GM21381 (cell line): Measurements from ENCODE around the gene ZNF556.
"Not testable (repeated sequence)": the region's sequence is repeated elsewhere in the genome, so short reads cannot be mapped to it uniquely, and the experiment has no call there.

ENCODE experiments used
- ATAC-seq: cut with Tn5 transposase; IDR thresholded peaks from one replicate; pipeline ENCODE4 v1.9.1; 2021; ENCODE audit warnings: mild to moderate bottlenecking, moderate library complexity; ENCODE audit not compliant: unreplicated experiment

Gene ZNF556

GRCh38 chr19:2853015-2853606, 14.0 kb upstream of the ZNF556 start:
- no peak for ATAC-seq

GRCh38 chr19:2854849-2855248, 12.3 kb upstream of the ZNF556 start:
- ATAC-seq: no peak

GRCh38 chr19:2856457-2857050, 10.6 kb upstream of the ZNF556 start:
- ATAC-seq: no peak

- no peak for ATAC-seq
Observed at GRCh38 chr19:2858864-2859263, 8.3 kb upstream of the ZNF556 start.

- no peak for ATAC-seq
Observed at GRCh38 chr19:2863816-2864215, 3.3 kb upstream of the ZNF556 start.

- ATAC-seq: no peak
Observed at GRCh38 chr19:2865334-2866100, 1.6 kb upstream of the ZNF556 start.

- no peak for ATAC-seq
Observed at GRCh38 chr19:2866495-2867024, 575 bp upstream of the ZNF556 start.

- no peak for ATAC-seq
Observed at GRCh38 chr19:2869618-2870017, 2.5 kb downstream of the ZNF556 start.

GRCh38 chr19:2872175-2872574, 5.0 kb downstream of the ZNF556 start:
- not testable (repeated sequence) for ATAC-seq

- no peak for ATAC-seq
Observed at GRCh38 chr19:2877398-2878331, 10.5 kb downstream of the ZNF556 start.

GRCh38 chr19:2883686-2884439, 16.7 kb downstream of the ZNF556 start:
- ATAC-seq: no peak

- no peak for ATAC-seq
Observed at GRCh38 chr19:2885736-2886135, 18.6 kb downstream of the ZNF556 start.

- no peak for ATAC-seq
Observed at GRCh38 chr19:2887391-2887914, 20.3 kb downstream of the ZNF556 start.

GRCh38 chr19:2888731-2889224, 21.6 kb downstream of the ZNF556 start:
- ATAC-seq: no peak

- not testable (repeated sequence) for ATAC-seq
Observed at GRCh38 chr19:2890531-2890930, 23.4 kb downstream of the ZNF556 start.

GRCh38 chr19:2896694-2897093, 29.6 kb downstream of the ZNF556 start:
- no peak for ATAC-seq

- peak; percentile 95 for ATAC-seq
Observed at GRCh38 chr19:2900296-2901252, 33.4 kb downstream of the ZNF556 start, which contains the start of gene ZNF57. Gene ZNF57, plus strand, starts transcription at chr19:2900928. Its CDS starts 118 bp downstream, at chr19:2901046.

- no peak for ATAC-seq
Observed at GRCh38 chr19:2902590-2903218, 35.6 kb downstream of the ZNF556 start.
